Measurements from ENCODE around the gene HOXC9.

- TF ChIP-seq CTCF (IDR thresholded peaks at IDR 0.05; ENCODE audit: insufficient read depth, low read length), result no peak
- TF ChIP-seq REST (IDR thresholded peaks at IDR 0.05; ENCODE audit: insufficient replicate concordance, low read depth), result no peak
- no peak for TF ChIP-seq GABPA (IDR thresholded peaks at IDR 0.05; ENCODE audit: low read depth)
Measured at GRCh38 chr12:53983950-53984572, 15.9 kb upstream of the HOXC9 start.
